ENCODE results near the gene HERC3.

HERC3 gene

GRCh38 chr4:88722828-88723227 lies 130.5 kb downstream of the HERC3 start:
- no peak for DNase-seq

DNA sequence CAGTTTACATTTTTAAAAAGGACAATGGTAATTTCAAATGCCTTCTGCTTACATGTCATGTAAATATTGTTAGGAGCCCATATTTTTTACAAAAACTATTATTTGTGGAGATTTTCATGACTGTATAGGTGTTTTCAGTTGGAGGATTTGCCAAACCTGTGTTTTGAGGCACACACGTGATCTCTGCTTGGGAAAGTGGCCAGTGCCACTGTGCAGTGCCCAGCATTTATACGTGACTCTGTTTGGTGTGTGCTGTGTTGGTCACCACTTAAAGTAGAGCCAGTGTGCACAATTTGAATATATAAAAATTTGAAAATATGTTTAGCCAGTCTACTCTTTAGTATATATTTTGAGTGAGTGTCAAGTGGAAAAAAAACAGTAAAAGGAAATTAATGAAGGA lies 132.1 kb downstream of the HERC3 start:
- DNase-seq: no peak

DNA sequence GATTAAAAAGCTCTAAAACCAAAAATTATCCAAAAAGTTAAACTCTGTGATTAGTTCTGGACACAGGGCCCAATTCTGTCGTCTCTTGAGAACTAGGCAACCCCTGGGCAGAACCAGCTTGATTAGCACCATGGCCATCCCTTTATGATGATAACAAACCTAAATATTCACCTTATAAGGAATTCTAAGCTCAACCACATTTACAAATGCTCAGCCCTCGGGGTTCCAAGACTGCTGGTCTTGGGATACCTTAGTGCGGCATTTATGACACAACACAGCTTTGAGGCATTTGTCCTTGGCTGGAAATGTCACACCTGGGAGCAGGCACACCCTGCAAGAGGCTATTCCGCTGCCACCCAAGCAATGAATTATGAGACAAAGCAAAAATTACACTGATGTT lies 132.9 kb downstream of the HERC3 start:
- no peak for DNase-seq

DNA sequence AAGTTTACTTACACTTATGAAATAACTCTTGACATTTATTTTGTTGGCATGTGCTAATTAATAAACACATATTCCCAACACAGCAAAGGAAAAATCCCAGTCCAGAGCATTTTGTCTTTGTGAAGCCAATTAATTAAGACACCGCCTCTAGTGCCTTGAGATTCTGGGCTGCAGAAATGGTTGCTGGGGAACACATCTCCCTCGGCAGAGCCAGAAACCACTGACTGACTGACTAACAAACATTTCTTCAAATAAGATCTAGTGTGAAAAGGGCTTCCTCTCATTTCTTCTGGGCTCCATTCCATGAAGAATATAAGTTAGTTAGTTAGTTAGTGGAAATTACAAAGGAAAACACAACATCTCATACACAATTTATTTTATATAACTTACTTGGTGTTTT lies 133.7 kb downstream of the HERC3 start:
- no peak for DNase-seq

DNA sequence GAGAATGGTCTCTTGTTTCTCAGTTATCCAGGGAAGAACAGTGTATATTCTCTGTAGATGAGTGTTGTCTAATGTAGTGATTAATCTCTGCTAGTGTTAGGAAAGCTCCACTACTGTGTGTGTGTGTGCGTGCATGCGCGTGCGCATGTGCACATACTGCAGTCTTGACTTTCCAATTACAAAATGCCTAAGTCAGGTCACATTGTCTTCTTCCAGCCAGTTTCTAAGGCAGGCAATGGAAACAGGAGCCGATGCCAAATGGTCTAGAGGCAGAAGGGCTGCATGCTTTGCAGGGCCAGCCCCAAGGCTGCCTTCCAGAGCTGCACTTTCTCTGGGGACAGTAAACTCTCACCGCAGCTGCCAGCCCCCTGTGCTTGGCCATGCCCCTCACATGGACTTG lies 135.9 kb downstream of the HERC3 start:
- no peak for DNase-seq

DNA sequence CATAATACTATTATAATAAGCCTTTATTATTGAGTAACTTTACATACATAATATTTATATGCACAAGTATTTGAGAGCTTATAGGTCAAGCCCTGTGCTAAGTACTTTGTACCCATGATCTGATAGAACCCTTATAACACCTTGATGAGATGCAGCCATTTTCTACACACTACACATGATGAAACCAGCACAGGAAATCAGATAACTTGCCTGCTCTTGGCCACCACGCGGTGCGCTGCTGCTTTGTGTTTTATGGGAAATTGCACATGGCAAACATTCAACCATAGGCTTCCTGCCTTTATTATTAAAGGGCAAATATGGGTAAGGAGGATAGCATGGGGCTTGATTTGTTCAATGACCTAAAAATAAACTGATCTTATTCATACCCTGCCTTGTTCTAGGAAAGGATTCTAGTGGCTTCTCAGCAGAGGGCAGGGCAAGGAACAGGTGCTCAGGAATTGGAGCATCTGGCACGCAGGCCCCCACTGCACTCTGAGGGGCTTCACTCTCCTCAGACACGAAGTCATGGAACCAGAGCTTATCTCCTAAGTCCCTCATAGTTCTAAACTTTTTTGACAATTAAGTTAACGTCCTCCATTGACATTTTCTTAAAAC lies 137.0 kb downstream of the HERC3 start:
- no peak for DNase-seq

DNA sequence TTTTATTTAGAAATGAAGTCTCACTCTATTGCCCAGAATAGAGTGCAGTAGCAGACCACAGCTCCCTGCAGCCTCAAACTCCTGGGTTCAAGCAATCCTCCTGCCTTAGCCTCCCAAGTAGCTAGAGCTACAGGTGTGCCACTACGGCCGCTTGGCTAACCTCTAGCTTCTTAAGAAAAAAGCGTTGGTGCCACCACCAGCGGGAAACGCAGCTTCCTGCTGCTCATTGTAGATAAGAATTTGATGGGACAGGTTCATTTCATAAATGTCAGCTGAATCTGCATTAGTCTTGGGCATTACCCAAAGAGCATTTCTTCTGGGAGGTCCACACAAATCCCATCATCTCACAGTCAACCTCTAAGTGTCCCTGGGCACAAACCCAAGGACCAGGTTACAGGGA lies 138.5 kb downstream of the HERC3 start:
- no peak for DNase-seq

DNA sequence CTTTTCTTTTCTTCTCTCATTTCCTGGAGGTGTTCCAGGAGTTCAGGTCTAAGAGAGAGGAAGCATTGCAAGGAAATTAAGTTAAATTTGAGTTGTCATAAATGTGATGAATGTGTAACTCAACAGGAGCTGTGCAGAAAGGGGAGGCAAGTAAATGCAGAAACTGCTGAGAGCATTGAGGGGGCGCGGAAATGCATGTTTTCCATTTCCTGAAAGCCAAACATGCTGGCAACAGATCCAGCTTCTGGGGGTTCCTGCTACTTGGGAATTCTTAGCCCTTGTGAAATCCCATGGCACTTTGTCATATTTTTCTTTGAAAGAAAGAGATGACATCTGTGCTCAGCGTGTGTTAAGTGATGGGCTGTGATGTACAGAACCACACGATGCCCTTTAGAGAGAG lies 139.1 kb downstream of the HERC3 start:
- no peak for DNase-seq

- no peak for DNase-seq
These were observed 140.6 kb downstream of the HERC3 start for GRCh38 chr4:88732714-88733368.

DNA sequence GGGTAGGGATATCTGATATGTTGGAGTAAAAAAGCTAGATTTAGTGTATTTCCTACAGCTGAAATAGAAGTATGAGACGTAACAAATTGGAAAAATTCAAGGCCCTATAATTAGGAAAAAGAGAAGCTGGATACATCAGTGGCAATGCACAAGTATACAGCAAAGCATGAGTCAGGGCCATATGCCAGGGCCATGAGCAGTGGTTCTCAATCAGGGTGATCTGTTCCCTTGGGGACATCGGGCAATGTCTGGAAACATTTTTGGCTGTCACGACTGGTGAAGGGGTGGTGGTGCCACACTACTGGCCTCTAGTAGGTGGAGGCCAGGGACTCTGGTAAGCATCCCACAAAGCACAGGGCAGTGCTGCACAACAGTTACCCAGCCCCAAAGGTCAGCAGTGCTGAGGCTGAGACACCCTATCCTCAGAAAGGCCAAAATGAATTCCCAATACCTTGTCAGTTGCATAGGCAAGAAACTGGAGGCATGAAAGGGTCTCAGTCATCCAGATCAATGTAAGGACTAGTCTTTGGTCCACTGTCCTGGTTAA lies 142.2 kb downstream of the HERC3 start:
- no peak for DNase-seq

- no peak for DNase-seq
These were observed 143.3 kb downstream of the HERC3 start for GRCh38 chr4:88735564-88735963.

- DNase-seq: no peak
These were observed 144.0 kb downstream of the HERC3 start for GRCh38 chr4:88736264-88736663.

- no peak for DNase-seq
These were observed 145.1 kb downstream of the HERC3 start for GRCh38 chr4:88737307-88737941.

- no peak for DNase-seq
These were observed 145.9 kb downstream of the HERC3 start for GRCh38 chr4:88738180-88738579.

- no peak for DNase-seq
These were observed 150.3 kb downstream of the HERC3 start for GRCh38 chr4:88742561-88742960.

DNA sequence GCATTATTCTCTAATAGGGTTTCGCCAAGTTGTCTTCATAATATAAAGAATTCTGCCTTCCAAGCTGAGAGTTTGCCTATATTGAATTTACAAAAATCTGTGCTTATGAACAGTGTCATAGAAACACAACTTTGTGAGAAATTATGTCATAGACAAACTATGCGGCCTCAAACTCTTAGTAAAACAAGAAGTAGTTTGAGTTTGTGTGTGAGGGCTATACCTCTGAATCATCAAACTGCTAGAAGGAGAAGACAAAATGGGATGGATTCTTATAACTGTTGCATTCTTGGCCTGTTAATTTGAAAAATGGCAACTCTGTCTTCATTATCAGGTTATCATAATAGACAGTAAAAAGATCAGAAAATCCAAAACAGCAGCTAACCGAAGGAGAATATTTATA lies 151.4 kb downstream of the HERC3 start:
- DNase-seq: no peak

DNA sequence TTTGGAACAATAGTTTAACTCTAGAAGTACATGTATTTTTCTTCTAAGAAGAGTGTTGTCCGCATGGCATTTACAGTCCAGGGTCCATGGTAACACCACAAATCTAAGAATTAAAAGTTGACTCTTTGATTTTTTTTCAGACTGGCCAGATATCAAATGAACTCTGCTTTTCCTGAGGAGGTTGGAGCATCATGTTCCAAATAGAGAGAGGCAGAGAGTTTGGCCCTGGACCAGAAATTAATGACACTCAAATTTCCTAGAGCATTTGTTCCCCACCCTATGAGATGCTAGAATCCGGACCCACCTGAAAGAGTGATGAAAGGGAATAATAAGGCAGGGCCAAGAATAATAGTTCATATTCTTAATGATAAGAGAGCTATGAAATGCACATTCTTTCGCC lies 152.3 kb downstream of the HERC3 start:
- no peak for DNase-seq

DNA sequence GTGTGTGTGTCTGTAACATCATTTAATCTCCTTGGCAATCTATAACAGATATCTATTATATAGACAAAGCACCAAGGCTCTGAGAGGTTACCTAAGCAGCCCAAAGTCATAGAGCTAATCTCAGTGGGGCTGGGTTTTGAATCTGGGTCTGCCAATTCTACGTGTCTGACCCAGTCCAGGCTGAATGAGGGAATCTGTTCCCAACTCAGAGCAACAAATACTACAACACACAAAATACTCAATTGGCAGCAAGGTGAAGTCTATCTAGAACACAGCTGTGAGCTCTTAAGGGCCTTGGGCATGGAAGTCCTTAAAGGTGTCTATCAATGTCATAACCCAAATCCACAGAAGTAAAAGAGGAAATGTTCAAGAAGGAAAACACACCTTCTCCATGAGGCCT lies 152.9 kb downstream of the HERC3 start:
- DNase-seq: no peak

- no peak for DNase-seq
These were observed 153.4 kb downstream of the HERC3 start for GRCh38 chr4:88745581-88746163.

GRCh38 chr4:88746206-88746605 lies 153.9 kb downstream of the HERC3 start:
- no peak for DNase-seq

- no peak for DNase-seq
These were observed 155.1 kb downstream of the HERC3 start for GRCh38 chr4:88747351-88747750.

GRCh38 chr4:88750369-88750768 lies 158.1 kb downstream of the HERC3 start:
- DNase-seq: no peak

- DNase-seq: no peak
These were observed 159.2 kb downstream of the HERC3 start for GRCh38 chr4:88751258-88752075.
